Transverse colon (tissue), 4 donors: ENCODE measurements around the gene MTG2. TPM values are rescaled to one million over a fixed set of nuclear protein-coding genes. Genes with fewer than 3 reads are reported as not detected.

Experiments
- DNase-seq: peaks from one replicate; pipeline ENCODE4 v3.0.0-alpha.2; 2019
- H3K27ac ChIP-seq, 4 donors: fragments of 200-600 bp; sonication (generic); 2 replicates each; pipeline ENCODE4 v1.5.1; 2016 to 2018; ENCODE audit warnings: inconsistent platforms in 4 of 4
- H3K27me3 ChIP-seq: fragments of 200-600 bp; sonication (generic); 2 replicates; pipeline ENCODE4 v1.5.1; 2017; ENCODE audit warnings: inconsistent platforms
- H3K36me3 ChIP-seq, 4 donors: fragments of 200-600 bp; sonication (generic); 2 replicates each; pipeline ENCODE4 v1.5.1; 2017 to 2019; ENCODE audit warnings: inconsistent platforms in 4 of 4
- H3K4me1 ChIP-seq, 4 donors: fragments of 200-600 bp; sonication (generic); 2 replicates each; pipeline ENCODE4 v1.5.1; 2017 to 2020; ENCODE audit warnings: inconsistent platforms in 4 of 4
- H3K4me3 ChIP-seq, 4 donors: fragments of 200-600 bp; sonication (generic); 1 replicate in 1 of 4; 2 replicates in 3 of 4; pipeline versions ENCODE4 v1.5.1 to v1.6.1; 2017 to 2019; ENCODE audit warnings: inconsistent platforms in 4 of 4
- H3K9me3 ChIP-seq, 2 donors: fragments of 200-600 bp; sonication (generic); 2 replicates each; pipeline ENCODE4 v1.5.1; 2017 to 2019; ENCODE audit warnings: inconsistent platforms in 2 of 2
- CTCF ChIP-seq, 5 experiments: fragments of 200-600 bp in 3 of 5; fragments of 450-650 bp in 2 of 5; sonication (generic) in 3 of 5; IDR thresholded peaks; 1 replicate in 2 of 5; 2 replicates in 3 of 5; pipeline ENCODE4 v1.5.1; 2016 to 2017; ENCODE audit warnings: antibody characterized with exemption in 5 of 5, inconsistent platforms in 3 of 5, mild to moderate bottlenecking in 2 of 5, moderate library complexity in 1 of 5
- EP300 ChIP-seq: sonication (generic); formaldehyde crosslinking; IDR thresholded peaks from one replicate; pipeline ENCODE4 v1.6.1; 2017; ENCODE audit warnings: antibody characterized with exemption, low read depth
- POLR2A ChIP-seq: fragments of 450-650 bp; IDR thresholded peaks from one replicate; pipeline ENCODE4 v1.6.1; 2016; ENCODE audit warnings: antibody characterized with exemption, mild to moderate bottlenecking, moderate library complexity
- POLR2AphosphoS5 ChIP-seq, 3 donors: sonication (generic); formaldehyde crosslinking; IDR thresholded peaks; one replicate each; pipeline ENCODE4 v1.6.1; 2016; ENCODE audit warnings: antibody characterized with exemption in 3 of 3
- WGBS, 2 donors: methylation state at CpG; one replicate each; pipeline ENCODE4 v1.1.5; 2018; ENCODE audit warnings: low coverage in 1 of 2; 5-methylcytosine and 5-hydroxymethylcytosine counted together
- in situ Hi-C, 4 donors: fragments of 200-750 bp; cut with MboI; loops; one replicate each; pipeline versions ENCODE4 v1.15.0 to v1.15.1; 2017; ENCODE audit warnings: low sequenced_read_pairs in 3 of 4, low pct_ligation_motif_present in 1 of 4, low pct_unique_long_range_greater_than_20kb in 1 of 4
- intact Hi-C: fragments of 100-400 bp; cut with DNase I; formaldehyde crosslinking; loops from one replicate; pipeline ENCODE4 v1.15.1; 2023; ENCODE audit warnings: low total_unique reads
- total RNA-seq, 4 donors: library from RNA; depleted of rRNA; stranded (reverse); fragments of >200 nt; gene quantifications; one replicate each; pipeline ENCODE4 v1.1.0, GENCODE V29; 2016

MTG2 gene
- total RNA-seq, 4 donors from 2014 or later: 9.8 to 58.0 (median 23.1) TPM

DNA sequence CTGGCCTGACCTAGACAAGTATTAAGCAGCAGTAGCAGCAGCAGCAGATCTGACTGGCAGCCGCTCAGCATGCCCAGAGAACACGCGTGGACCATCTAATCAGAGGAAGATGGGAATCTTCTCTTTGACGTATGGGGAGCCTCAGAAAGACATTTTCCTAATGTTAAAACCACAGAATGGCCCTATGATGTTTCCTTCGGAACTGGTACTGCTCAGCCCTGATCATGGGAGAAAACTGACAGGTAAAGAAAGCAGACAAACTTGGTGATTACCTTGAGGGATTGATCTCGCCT is 45.8 kb upstream of the MTG2 start:
- peaks cover 0 to 50% (median 19%) of the 10 kb centered on the region in 4 donors for H3K36me3 ChIP-seq
- DNase-seq: no peak
- H3K4me3 ChIP-seq: no peak overlapping the region
- no peaks in the 10 kb centered on the region for H3K27me3 ChIP-seq
- TF ChIP-seq CTCF (IDR thresholded peaks at IDR 0.05): no peak
- no peak for TF ChIP-seq POLR2A
- TF ChIP-seq EP300: no peak
- TF ChIP-seq POLR2AphosphoS5 (IDR thresholded peaks at IDR 0.05): no peak
- 72% methylated on average over 6 of the region's 6 CpGs; no CpG with 5 or more reads in 1 of the 2 donors for WGBS, 2 donors
- intact Hi-C loops: loop anchor here (5.0 kb wide), 2 partner anchors 75 to 115 kb away; no protein-coding TSS in a partner anchor
- H3K27ac ChIP-seq: no peak overlapping the region
- H3K4me1 ChIP-seq: peaks cover 12 to 22% (median 13%) of the 10 kb centered on the region in 4 donors
- no peaks in the 10 kb centered on the region for H3K9me3 ChIP-seq
- in situ Hi-C loops: loop anchor here in 1 of 4 donors (5.0 kb wide), 1 partner anchor 125 kb away; no protein-coding TSS in a partner anchor

DNA sequence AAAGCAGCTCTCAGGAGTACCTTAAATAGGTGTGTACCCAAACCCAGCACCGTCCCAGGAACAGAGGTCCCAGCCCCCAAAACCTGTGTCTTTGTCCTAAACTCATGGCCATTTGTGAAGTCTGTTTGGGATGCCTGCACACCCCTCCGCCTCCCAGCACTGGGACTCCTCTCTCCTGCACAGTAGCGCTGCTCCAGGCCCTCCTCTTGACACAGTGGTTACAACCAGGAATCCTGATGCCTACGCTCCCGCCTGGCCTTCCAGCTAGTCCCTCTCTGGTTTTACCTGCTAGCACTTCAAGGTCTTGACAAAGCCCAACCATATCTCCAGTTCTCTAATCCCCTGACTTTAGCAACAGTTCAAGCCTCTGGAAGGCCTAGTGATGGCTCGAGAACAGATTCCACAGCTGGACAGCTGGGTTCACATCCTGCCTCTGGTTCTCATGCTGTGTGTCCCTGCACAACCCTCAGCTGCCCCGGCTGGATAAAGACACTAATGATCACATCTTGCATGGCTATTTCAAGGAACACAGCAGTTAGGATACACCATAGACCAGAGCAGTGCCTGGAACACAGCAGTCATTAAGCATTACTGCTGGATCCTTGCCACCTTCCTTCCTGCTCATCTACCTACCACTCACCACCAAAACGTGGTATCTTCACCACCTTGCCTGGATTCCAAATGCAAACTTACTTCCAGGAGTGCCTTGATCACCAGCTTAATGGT is 45.2 kb upstream of the MTG2 start:
- in situ Hi-C loops: loop anchor here in 1 of 4 donors (5.0 kb wide), 1 partner anchor 125 kb away; no protein-coding TSS in a partner anchor
- Histone ChIP-seq H3K4me3 (no peak overlapping the region), H3K27me3 (no peaks in the 10 kb centered on the region), H3K27ac (no peak overlapping the region), H3K4me1 (peaks cover 14 to 24% (median 15%) of the 10 kb centered on the region in 4 donors), H3K9me3 (no peaks in the 10 kb centered on the region), H3K36me3 (peaks cover 0 to 49% (median 17%) of the 10 kb centered on the region in 4 donors)
- intact Hi-C loops: loop anchor here (5.0 kb wide), 2 partner anchors 75 to 115 kb away; no protein-coding TSS in a partner anchor
- no peak for DNase-seq
- TF ChIP-seq POLR2AphosphoS5 (IDR thresholded peaks at IDR 0.05) (no peak), EP300 (no peak), POLR2A (no peak), CTCF (IDR thresholded peaks at IDR 0.05) (no peak)
- WGBS, 2 donors: 80 to 88% methylated on average over 1 to 8 of the region's 8 CpGs

DNA sequence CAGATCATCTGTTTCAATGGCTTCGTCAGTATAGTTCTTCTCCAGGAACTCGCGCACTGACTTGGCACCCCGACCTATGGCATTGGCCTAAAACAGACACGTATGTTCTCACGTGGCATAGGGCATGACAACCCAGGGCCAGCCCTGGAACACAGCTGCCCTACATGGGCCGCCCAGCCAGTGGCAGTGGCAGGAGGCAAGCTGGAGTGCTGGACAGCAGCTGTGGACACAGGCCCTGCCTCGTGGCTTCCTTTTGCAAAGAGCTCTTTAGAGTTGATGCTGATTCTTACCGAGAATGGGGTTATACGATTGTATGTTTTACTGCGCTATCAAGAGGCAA is 44.7 kb upstream of the MTG2 start:
- no peak for TF ChIP-seq CTCF (IDR thresholded peaks at IDR 0.05)
- TF ChIP-seq POLR2A: no peak
- no peak for TF ChIP-seq POLR2AphosphoS5 (IDR thresholded peaks at IDR 0.05)
- no peak for TF ChIP-seq EP300
- WGBS, 2 donors: 78% methylated on average over 11 of the region's 11 CpGs; no CpG with 5 or more reads in 1 of the 2 donors
- H3K27me3 ChIP-seq: no peaks in the 10 kb centered on the region
- no peak for DNase-seq
- intact Hi-C loops: loop anchor here (5.0 kb wide), 2 partner anchors 76 to 116 kb away; no protein-coding TSS in a partner anchor
- no peaks in the 10 kb centered on the region for H3K9me3 ChIP-seq
- H3K4me1 ChIP-seq: peaks cover 14 to 24% (median 15%) of the 10 kb centered on the region in 4 donors
- peaks cover 0 to 49% (median 17%) of the 10 kb centered on the region in 4 donors for H3K36me3 ChIP-seq
- H3K4me3 ChIP-seq: no peak overlapping the region
- in situ Hi-C loops: loop anchor here in 1 of 4 donors (5.0 kb wide), 1 partner anchor 126 kb away; no protein-coding TSS in a partner anchor
- H3K27ac ChIP-seq: no peak overlapping the region

DNA sequence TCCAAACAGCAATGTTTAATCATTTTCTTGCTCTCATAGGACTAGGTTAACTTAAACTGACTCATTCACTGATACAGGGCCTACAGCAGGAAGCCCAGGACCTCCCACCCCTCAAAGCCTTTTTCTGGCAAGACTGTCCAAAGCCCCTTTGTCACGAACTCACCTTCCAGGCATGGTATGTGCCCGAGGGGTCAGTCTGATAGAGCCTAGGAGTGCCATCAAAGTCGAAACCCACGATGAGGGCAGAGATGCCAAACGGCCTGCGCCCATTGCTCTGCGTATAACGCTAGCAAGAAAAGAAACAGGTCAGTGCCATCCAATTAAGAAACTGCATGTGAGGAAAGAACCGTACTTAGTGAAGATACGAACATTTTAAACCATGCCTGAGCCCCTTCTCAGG is 43.9 kb upstream of the MTG2 start:
- Histone ChIP-seq H3K4me3 (no peak overlapping the region), H3K27ac (no peak overlapping the region), H3K9me3 (no peaks in the 10 kb centered on the region), H3K27me3 (no peaks in the 10 kb centered on the region), H3K4me1 (peaks cover 14 to 24% (median 15%) of the 10 kb centered on the region in 4 donors), H3K36me3 (peaks cover 0 to 49% (median 17%) of the 10 kb centered on the region in 4 donors)
- in situ Hi-C loops (loop anchor here in 1 of 4 donors (5.0 kb wide), 1 partner anchor 127 kb away; no protein-coding TSS in a partner anchor), intact Hi-C loops (loop anchor here (5.0 kb wide), 2 partner anchors 77 to 117 kb away; no protein-coding TSS in a partner anchor)
- no peak for TF ChIP-seq EP300
- TF ChIP-seq CTCF (IDR thresholded peaks at IDR 0.05): no peak
- TF ChIP-seq POLR2AphosphoS5 (IDR thresholded peaks at IDR 0.05): no peak
- TF ChIP-seq POLR2A: no peak
- WGBS, 2 donors: 87 to 95% methylated on average over 3 to 10 of the region's 10 CpGs
- DNase-seq: no peak
